ENCODE results near the gene CIDEB.

The CIDEB gene

GRCh38 chr14:24290746-24291145 is 17.0 kb downstream of the CIDEB start:
- DNase-seq: no peak

GRCh38 chr14:24289649-24290280 is 18.0 kb downstream of the CIDEB start:
- no peak for DNase-seq

GRCh38 chr14:24286996-24287395 is 20.8 kb downstream of the CIDEB start:
- no peak for DNase-seq

- no peak for DNase-seq
Measured at GRCh38 chr14:24285351-24285750, 22.4 kb downstream of the CIDEB start.

- no peak for DNase-seq
Measured at GRCh38 chr14:24284501-24285035, 23.2 kb downstream of the CIDEB start.

- DNase-seq: no peak
Measured at GRCh38 chr14:24283796-24284460, 23.8 kb downstream of the CIDEB start.

GRCh38 chr14:24282736-24283135 is 25.0 kb downstream of the CIDEB start:
- no peak for DNase-seq

- no peak for DNase-seq
Measured at GRCh38 chr14:24281636-24282035, 26.1 kb downstream of the CIDEB start.

GRCh38 chr14:24280797-24281460 is 26.8 kb downstream of the CIDEB start:
- DNase-seq: no peak

GRCh38 chr14:24279301-24280186 is 28.2 kb downstream of the CIDEB start:
- DNase-seq: peak; percentile 63

GRCh38 chr14:24278424-24278823 is 29.4 kb downstream of the CIDEB start:
- DNase-seq: no peak

GRCh38 chr14:24277606-24278321 is 30.0 kb downstream of the CIDEB start:
- no peak for DNase-seq

GRCh38 chr14:24277071-24277470 is 30.7 kb downstream of the CIDEB start:
- no peak for DNase-seq

- DNase-seq: peak; percentile 72
Measured at GRCh38 chr14:24274101-24274543, 33.7 kb downstream of the CIDEB start.

- no peak for DNase-seq
Measured at GRCh38 chr14:24273422-24273998, 34.3 kb downstream of the CIDEB start.

- DNase-seq: no peak
Measured at GRCh38 chr14:24272467-24272866, 35.3 kb downstream of the CIDEB start.

- no peak for DNase-seq
Measured at GRCh38 chr14:24271834-24272263, 35.9 kb downstream of the CIDEB start.

GRCh38 chr14:24271134-24271833 is 36.5 kb downstream of the CIDEB start, which contains the start of gene RABGGTA:
TSS of gene RABGGTA (minus strand) at chr14:24271597. CDS start at chr14:24271115, 482 bp downstream.
- peak; percentile 96 for DNase-seq

- no peak for DNase-seq
Measured at GRCh38 chr14:24270537-24271133, 37.1 kb downstream of the CIDEB start.

- no peak for DNase-seq
Measured at GRCh38 chr14:24269910-24270536, 37.8 kb downstream of the CIDEB start.
